Duodenal mucosa (tissue), 2 donors: Measurements from ENCODE around the gene RMC1.
"Not testable (repeated sequence)": the region's sequence is repeated elsewhere in the genome, so short reads cannot be mapped to it uniquely, and the experiment has no call there.

Source experiments
- H3K27ac ChIP-seq: one replicate; pipeline ENCODE4 v1.7.0; 2013; ENCODE audit warnings: low read depth, low read length
- H3K27me3 ChIP-seq, 2 donors: one replicate each; pipeline ENCODE4 v1.7.0; 2013; ENCODE audit warnings: low read length in 2 of 2, control low read depth in 1 of 2; ENCODE audit not compliant: insufficient read depth in 2 of 2, control insufficient read depth in 1 of 2
- H3K36me3 ChIP-seq, 2 donors: one replicate each; pipeline ENCODE4 v1.7.0; 2013; ENCODE audit warnings: low read length in 2 of 2, control low read depth in 1 of 2; ENCODE audit not compliant: insufficient read depth in 2 of 2, control insufficient read depth in 1 of 2
- H3K4me1 ChIP-seq, 2 donors: one replicate each; pipeline ENCODE4 v1.7.0; 2013; ENCODE audit warnings: low read length in 2 of 2, control low read depth in 1 of 2; ENCODE audit not compliant: insufficient read depth in 2 of 2, control insufficient read depth in 1 of 2
- H3K4me3 ChIP-seq, 2 donors: one replicate each; pipeline ENCODE4 v1.7.0; 2013; ENCODE audit warnings: low read length in 2 of 2, low read depth in 1 of 2
- H3K9ac ChIP-seq, 2 donors: one replicate each; pipeline ENCODE4 v1.7.0; 2013; ENCODE audit warnings: low read length in 2 of 2, low read depth in 1 of 2
- H3K9me3 ChIP-seq, 2 donors: one replicate each; pipeline ENCODE4 v1.7.0; 2013; ENCODE audit warnings: low read length in 2 of 2, control low read depth in 1 of 2; ENCODE audit not compliant: control insufficient read depth in 1 of 2

RMC1 gene

GRCh38 chr18:23512216-23512615, 8.9 kb downstream of the RMC1 start:
- not testable (repeated sequence) for H3K4me3 ChIP-seq, H3K9me3 ChIP-seq, H3K9ac ChIP-seq, H3K27ac ChIP-seq, H3K27me3 ChIP-seq, H3K4me1 ChIP-seq
- H3K36me3 ChIP-seq = peaks cover 15 to 54% of the 10 kb centered on the region in 2 donors

DNA sequence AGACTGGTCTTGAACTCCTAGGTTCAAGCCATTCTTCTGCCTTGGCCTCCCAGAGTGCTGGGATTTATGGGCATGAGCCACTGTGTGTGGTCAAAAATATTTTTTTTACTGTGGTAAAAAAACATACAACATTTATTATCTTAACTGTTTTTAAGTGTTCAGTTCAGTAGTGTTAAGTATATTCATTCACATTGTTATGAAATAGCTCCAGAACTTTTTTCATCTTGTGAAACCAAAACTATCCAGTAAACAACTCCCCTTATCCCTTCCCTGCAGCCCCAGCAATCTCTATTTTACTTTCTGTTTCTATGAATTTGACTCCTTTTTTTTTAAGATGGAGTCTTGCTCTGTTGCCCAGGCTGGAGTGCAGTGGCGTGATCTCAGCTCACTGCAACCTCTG, 9.3 kb downstream of the RMC1 start:
- no peaks in the 10 kb centered on the region for H3K4me1 ChIP-seq
- no peak overlapping the region for H3K4me3 ChIP-seq
- H3K36me3 ChIP-seq = peaks cover 15 to 54% of the 10 kb centered on the region in 2 donors
- H3K27me3 ChIP-seq = no peaks in the 10 kb centered on the region
- no peaks in the 10 kb centered on the region for H3K9me3 ChIP-seq
- no peak overlapping the region for H3K27ac ChIP-seq
- no peak overlapping the region for H3K9ac ChIP-seq

DNA sequence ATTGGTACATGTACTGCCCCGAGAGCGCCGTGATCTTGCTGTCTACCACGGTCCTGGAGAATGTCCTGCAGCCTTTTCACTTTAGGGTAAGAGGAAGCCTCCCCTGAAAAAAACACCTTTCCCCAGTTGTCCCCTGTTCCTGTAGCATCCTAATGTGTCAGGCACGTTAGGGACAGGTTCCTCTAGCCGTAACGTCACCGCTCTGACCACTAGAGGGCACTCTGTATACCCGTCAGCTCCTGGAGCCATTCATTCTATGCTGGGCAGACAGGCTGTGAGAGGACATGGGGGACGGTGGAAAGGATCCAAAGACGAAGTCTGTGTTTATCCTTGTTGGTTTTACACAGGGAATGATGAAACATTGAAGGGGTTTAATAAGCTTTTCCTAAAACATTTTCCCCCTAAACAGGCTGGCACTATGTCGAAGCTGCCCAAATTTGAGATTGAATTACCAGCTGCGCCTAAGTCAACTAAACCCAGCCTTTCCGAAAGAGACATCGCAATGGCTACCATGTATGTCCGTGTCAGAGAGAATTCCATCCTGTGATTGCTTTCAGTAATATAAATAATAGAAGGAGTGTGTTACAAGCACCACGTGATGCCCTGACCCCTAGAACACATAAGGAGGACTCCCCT, 12.7 kb downstream of the RMC1 start:
- H3K36me3 ChIP-seq = peaks cover 19 to 60% of the 10 kb centered on the region in 2 donors
- no peak overlapping the region for H3K4me3 ChIP-seq
- no peaks in the 10 kb centered on the region for H3K9me3 ChIP-seq
- no peaks in the 10 kb centered on the region for H3K27me3 ChIP-seq
- H3K27ac ChIP-seq = no peak overlapping the region
- no peak overlapping the region for H3K9ac ChIP-seq
- H3K4me1 ChIP-seq = no peaks in the 10 kb centered on the region

GRCh38 chr18:23519734-23520133, 16.4 kb downstream of the RMC1 start:
- Histone ChIP-seq H3K36me3 (peaks cover 40 to 94% of the 10 kb centered on the region in 2 donors), H3K9me3 (no peaks in the 10 kb centered on the region), H3K9ac (no peak overlapping the region), H3K4me3 (no peak overlapping the region), H3K4me1 (no peaks in the 10 kb centered on the region), H3K27ac (no peak overlapping the region), H3K27me3 (no peaks in the 10 kb centered on the region)

DNA sequence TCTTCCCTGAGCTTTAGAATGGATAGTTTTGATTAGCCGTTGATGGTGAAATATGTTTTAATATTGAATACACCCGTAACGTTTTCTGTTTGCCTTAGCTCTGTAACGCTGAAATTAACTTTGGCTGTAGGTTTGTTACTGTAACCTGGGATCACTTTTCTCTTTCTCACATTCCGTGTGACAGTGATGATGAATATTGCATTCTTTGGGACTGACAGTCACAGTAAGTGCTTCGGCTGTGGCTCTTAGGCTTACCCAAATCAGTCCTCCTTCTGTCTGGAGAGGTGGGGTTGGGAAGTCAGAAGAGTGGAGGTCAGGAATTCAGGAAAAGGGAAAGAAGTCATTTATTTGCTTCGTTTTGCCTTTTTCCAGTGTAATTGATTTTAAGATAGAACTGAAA, 18.0 kb downstream of the RMC1 start:
- H3K9ac ChIP-seq = no peak overlapping the region
- H3K9me3 ChIP-seq = no peaks in the 10 kb centered on the region
- no peaks in the 10 kb centered on the region for H3K4me1 ChIP-seq
- H3K36me3 ChIP-seq = peaks cover 46 to 88% of the 10 kb centered on the region in 2 donors
- no peaks in the 10 kb centered on the region for H3K27me3 ChIP-seq
- no peak overlapping the region for H3K27ac ChIP-seq
- no peak overlapping the region for H3K4me3 ChIP-seq

DNA sequence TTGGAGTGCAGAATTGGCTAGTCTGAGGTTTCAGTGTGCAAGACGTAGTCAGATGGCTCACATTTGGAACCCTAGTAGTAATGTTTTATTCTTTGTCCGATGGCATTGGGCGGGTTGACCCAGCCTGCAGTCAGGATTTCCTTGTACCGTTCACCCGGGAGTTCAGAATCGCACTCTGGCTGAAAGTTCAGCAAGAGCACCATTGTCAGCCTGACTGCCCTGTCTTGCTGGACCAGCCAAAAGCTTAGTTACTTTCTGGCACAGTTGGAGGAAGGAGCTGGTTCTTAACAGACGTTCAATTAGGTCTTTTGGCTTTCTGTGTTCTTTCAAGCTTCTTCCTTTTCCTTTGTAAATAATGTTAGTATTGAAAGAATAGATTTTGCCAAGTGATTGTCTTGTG, 18.6 kb downstream of the RMC1 start:
- Histone ChIP-seq H3K9ac (no peak overlapping the region), H3K9me3 (no peaks in the 10 kb centered on the region), H3K4me1 (no peaks in the 10 kb centered on the region), H3K4me3 (no peak overlapping the region), H3K36me3 (peaks cover 50 to 90% of the 10 kb centered on the region in 2 donors), H3K27ac (no peak overlapping the region), H3K27me3 (no peaks in the 10 kb centered on the region)

GRCh38 chr18:23523429-23524212, 20.3 kb downstream of the RMC1 start:
- no peaks in the 10 kb centered on the region for H3K4me1 ChIP-seq
- H3K4me3 ChIP-seq = no peak overlapping the region
- H3K9me3 ChIP-seq = no peaks in the 10 kb centered on the region
- no peak overlapping the region for H3K9ac ChIP-seq
- H3K27me3 ChIP-seq = no peaks in the 10 kb centered on the region
- H3K27ac ChIP-seq = no peak overlapping the region
- peaks cover 54 to 90% of the 10 kb centered on the region in 2 donors for H3K36me3 ChIP-seq

DNA sequence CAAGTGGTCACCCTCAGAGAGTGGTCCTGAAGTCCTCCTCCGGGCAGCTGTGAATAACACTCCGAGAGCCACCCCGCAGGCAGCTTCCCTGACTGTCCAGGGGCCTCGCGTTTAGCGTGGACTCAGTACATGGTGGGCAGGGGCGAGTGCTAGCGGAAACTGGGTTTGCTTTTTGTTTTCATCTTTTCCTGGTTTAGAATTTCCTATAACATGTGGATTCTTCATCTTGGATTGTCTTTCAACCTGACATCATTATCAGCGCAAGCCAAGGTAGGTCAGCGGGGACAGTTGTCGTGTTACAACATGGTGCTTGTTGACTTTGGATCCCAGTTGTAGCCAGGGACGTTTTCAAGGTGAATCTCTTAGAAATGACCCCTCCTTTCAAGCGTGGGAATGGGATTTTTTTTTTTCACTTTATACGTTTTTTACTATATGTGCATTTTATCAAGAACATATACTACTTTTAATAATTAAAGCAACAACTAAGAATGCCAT, 20.9 kb downstream of the RMC1 start:
- Histone ChIP-seq H3K4me3 (no peak overlapping the region), H3K27ac (no peak overlapping the region), H3K4me1 (no peaks in the 10 kb centered on the region), H3K9me3 (no peaks in the 10 kb centered on the region), H3K27me3 (no peaks in the 10 kb centered on the region), H3K9ac (no peak overlapping the region), H3K36me3 (peaks cover 53 to 90% of the 10 kb centered on the region in 2 donors)

DNA sequence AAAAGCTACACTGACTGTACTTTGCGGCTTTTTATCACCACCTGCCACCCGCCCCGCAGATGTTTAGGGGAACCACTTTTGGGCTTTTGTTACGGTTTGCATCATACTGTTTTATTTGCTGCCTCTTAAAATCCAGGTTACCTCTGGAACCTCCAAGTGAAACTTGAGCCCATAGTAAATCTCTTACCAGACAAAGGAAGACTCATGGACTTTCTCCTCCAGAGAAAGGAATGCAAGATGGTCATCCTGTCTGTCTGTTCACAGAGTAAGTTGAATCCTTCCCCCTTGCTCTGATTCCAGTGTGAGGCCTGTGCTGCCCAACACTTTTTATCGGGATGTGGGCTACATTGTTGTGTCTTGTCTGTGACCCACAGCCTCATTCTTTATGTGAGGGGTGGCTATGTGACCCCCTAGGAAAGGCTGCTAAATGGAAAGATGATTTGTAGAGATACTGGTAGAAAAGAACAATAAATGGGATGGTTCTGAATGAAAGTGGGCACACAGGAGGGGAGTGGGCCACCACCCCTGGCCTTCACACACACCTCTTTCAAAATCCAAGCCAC, 23.3 kb downstream of the RMC1 start:
- H3K9ac ChIP-seq = no peak overlapping the region
- no peak overlapping the region for H3K27ac ChIP-seq
- H3K4me1 ChIP-seq = no peaks in the 10 kb centered on the region
- H3K27me3 ChIP-seq = no peaks in the 10 kb centered on the region
- peaks cover 57 to 90% of the 10 kb centered on the region in 2 donors for H3K36me3 ChIP-seq
- H3K9me3 ChIP-seq = no peaks in the 10 kb centered on the region
- H3K4me3 ChIP-seq = no peak overlapping the region
